Measurements from ENCODE around the gene EIF2B2. TPM values are rescaled to one million over a fixed set of nuclear protein-coding genes. Genes with fewer than 3 reads are reported as not detected.
"Not testable (repeated sequence)": the region's sequence is repeated elsewhere in the genome, so short reads cannot be mapped to it uniquely, and the experiment has no call there.

Gene EIF2B2
- total RNA-seq, 1 donor from 2014 or later: 36.1 TPM

DNA sequence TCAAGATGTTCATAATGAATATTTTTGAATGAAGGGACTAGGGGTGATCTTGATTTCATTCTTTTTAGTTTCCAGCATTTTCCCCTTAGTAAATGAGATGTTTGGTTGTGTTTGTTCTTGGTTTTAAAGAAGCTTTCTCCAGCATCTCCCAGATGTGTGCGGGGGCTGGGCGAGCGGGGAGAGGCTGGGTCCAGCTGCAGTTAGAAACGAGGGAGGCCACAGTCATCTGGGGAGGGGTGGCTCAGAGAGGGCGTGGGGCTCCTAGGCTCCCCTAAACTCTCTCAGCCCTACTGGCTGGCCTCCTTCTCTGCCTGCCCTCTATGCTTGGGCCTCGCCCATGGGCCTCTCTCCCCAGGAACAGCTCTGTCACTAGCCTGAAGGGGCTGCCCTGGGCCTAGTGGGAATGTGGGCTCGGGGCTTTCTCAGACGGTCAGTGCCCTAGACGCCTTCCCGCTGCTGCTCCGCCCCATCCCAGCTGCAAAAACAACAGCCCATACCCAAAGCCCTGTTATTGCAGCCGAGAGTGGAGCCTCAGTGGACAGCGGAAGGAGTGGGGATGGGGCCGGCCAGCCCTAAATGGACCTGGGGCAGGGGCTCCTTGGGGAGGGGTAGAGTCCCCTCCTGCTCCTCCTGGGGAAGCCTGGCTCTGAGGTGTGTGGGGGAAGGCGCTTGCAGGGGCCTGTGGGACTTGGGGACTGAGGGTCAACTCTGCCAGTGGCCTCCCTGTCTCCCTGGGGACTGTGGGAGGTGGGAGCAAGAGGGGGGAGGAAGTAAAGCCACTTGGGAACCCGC, 18.3 kb upstream of the EIF2B2 start:
- Mint-ChIP-seq H3K27me3 (peaks cover 22% of the 10 kb centered on the region), H3K9me3 (ENCODE audit: low read depth) (no peaks in the 10 kb centered on the region), H3K4me3 (ENCODE audit: low read depth) (no peak overlapping the region), H3K4me1 (ENCODE audit: low read depth) (peaks cover 4% of the 10 kb centered on the region), H3K36me3 (ENCODE audit: insufficient read depth) (no peaks in the 10 kb centered on the region), H3K27ac (no peak overlapping the region)
- no peak for TF ChIP-seq CTCF (IDR thresholded peaks at IDR 0.05; ENCODE audit: unreplicated experiment)
- DNase-seq (ENCODE audit: low spot score, unreplicated experiment): no peak

DNA sequence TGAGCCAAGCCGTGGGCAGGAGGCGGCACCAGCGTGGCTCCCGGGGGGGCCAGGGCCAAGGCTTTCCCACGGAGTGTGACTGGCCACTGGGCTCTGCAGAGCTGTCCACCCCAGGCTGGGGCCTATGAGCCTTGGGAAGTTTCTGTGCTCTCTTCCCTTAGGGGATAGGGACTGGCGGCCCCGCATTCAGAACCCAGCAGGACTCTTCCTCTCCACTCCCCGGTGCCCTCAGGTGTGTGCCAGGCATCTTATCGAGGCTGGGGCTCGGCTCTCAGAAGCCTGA, 17.8 kb upstream of the EIF2B2 start:
- H3K36me3 Mint-ChIP-seq (ENCODE audit: insufficient read depth): no peaks in the 10 kb centered on the region
- H3K4me3 Mint-ChIP-seq (ENCODE audit: low read depth): no peak overlapping the region
- no peak overlapping the region for H3K27ac Mint-ChIP-seq
- H3K4me1 Mint-ChIP-seq (ENCODE audit: low read depth): peaks cover 2% of the 10 kb centered on the region
- TF ChIP-seq CTCF (IDR thresholded peaks at IDR 0.05; ENCODE audit: unreplicated experiment): no peak
- DNase-seq (ENCODE audit: low spot score, unreplicated experiment): no peak
- H3K9me3 Mint-ChIP-seq (ENCODE audit: low read depth): no peaks in the 10 kb centered on the region
- peaks cover 19% of the 10 kb centered on the region for H3K27me3 Mint-ChIP-seq

DNA sequence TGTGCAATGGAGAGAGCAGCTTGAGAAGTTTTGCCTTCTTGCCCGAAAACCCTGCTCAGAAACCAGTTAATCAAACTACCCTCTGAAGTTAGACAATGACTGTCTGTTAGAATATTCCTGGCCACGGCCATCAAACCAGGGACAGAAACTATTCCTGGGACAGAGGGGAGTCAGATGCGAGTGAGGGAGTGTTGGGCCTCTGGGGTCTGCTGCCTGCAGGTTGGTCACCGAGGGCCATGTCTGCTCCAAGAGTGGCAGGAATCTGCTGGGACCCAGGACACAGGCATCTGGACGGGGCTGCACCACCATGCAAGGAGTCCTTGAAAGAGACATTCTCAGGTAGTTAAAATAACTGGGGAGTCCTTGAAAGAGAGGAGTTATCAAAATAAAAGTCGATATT, 16.9 kb upstream of the EIF2B2 start:
- Mint-ChIP-seq H3K27me3 (peaks cover 19% of the 10 kb centered on the region), H3K9me3 (ENCODE audit: low read depth) (no peaks in the 10 kb centered on the region), H3K36me3 (ENCODE audit: insufficient read depth) (no peaks in the 10 kb centered on the region), H3K4me1 (ENCODE audit: low read depth) (no peaks in the 10 kb centered on the region), H3K4me3 (ENCODE audit: low read depth) (no peak overlapping the region), H3K27ac (no peak overlapping the region)
- DNase-seq (ENCODE audit: low spot score, unreplicated experiment): no peak
- no peak for TF ChIP-seq CTCF (IDR thresholded peaks at IDR 0.05; ENCODE audit: unreplicated experiment)

DNA sequence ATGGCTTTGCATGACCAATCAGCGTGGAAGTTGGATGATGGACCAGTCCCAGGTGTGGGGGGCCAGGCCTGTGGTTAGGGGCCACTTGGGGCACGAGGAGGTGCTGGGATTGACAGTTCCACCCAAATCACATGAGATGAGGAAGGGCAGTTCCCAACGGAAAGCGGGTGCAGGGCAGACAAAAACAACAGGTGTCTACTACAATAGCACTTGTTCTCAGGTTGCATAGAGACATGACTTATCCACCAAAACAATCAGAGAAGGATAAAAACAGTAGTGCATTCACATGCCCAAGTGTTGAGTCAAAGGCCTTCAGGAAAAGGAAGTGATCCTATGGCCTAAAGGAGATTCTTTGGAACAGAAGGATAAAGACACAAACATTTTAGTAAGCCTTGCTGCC, 14.6 kb upstream of the EIF2B2 start:
- DNase-seq (ENCODE audit: low spot score, unreplicated experiment): no peak
- H3K4me1 Mint-ChIP-seq (ENCODE audit: low read depth): no peaks in the 10 kb centered on the region
- H3K4me3 Mint-ChIP-seq (ENCODE audit: low read depth): no peak overlapping the region
- no peaks in the 10 kb centered on the region for H3K9me3 Mint-ChIP-seq (ENCODE audit: low read depth)
- H3K36me3 Mint-ChIP-seq (ENCODE audit: insufficient read depth): no peaks in the 10 kb centered on the region
- no peak for TF ChIP-seq CTCF (IDR thresholded peaks at IDR 0.05; ENCODE audit: unreplicated experiment)
- peaks cover 4% of the 10 kb centered on the region for H3K27me3 Mint-ChIP-seq
- H3K27ac Mint-ChIP-seq: no peak overlapping the region

- Mint-ChIP-seq H3K4me1 (ENCODE audit: low read depth) (no peaks in the 10 kb centered on the region), H3K9me3 (ENCODE audit: low read depth) (no peaks in the 10 kb centered on the region), H3K27ac (no peak overlapping the region), H3K4me3 (ENCODE audit: low read depth) (no peak overlapping the region), H3K36me3 (ENCODE audit: insufficient read depth) (no peaks in the 10 kb centered on the region), H3K27me3 (peaks cover 4% of the 10 kb centered on the region)
- DNase-seq (ENCODE audit: low spot score, unreplicated experiment): no peak
- no peak for TF ChIP-seq CTCF (IDR thresholded peaks at IDR 0.05; ENCODE audit: unreplicated experiment)
Measured at GRCh38 chr14:74988993-74989392, 13.7 kb upstream of the EIF2B2 start.

- H3K4me3 Mint-ChIP-seq (ENCODE audit: low read depth); H3K4me1 Mint-ChIP-seq (ENCODE audit: low read depth); DNase-seq (ENCODE audit: low spot score, unreplicated experiment); H3K27ac Mint-ChIP-seq; H3K36me3 Mint-ChIP-seq (ENCODE audit: insufficient read depth); H3K27me3 Mint-ChIP-seq; H3K9me3 Mint-ChIP-seq (ENCODE audit: low read depth): not testable (repeated sequence)
Measured at GRCh38 chr14:74994182-74994581, 8.5 kb upstream of the EIF2B2 start.

DNA sequence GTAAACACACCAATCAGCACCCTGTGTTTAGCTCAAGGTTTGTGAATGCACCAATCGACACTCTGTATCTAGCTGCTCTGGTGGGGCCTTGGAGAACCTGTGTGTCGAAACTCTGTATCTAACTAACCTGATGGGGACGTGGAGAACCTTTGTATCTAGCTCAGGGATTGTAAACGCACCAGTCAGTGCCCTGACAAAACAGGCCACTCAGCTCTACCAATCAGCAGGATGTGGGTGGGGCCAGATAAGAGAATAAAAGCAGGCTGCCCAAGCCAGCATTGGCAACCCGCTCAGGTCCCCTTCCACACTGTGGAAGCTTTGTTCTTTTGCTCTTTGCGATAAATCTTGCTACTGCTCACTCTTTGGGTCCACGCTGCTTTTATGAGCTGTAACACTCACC, 6.9 kb upstream of the EIF2B2 start:
- H3K36me3 Mint-ChIP-seq (ENCODE audit: insufficient read depth); H3K4me3 Mint-ChIP-seq (ENCODE audit: low read depth); H3K27me3 Mint-ChIP-seq; H3K4me1 Mint-ChIP-seq (ENCODE audit: low read depth); DNase-seq (ENCODE audit: low spot score, unreplicated experiment); H3K9me3 Mint-ChIP-seq (ENCODE audit: low read depth); H3K27ac Mint-ChIP-seq: not testable (repeated sequence)
